ENCODE data around the gene CAD.
"Not testable (repeated sequence)": the region's sequence is repeated elsewhere in the genome, so short reads cannot be mapped to it uniquely, and the experiment has no call there.

Gene CAD

DNA sequence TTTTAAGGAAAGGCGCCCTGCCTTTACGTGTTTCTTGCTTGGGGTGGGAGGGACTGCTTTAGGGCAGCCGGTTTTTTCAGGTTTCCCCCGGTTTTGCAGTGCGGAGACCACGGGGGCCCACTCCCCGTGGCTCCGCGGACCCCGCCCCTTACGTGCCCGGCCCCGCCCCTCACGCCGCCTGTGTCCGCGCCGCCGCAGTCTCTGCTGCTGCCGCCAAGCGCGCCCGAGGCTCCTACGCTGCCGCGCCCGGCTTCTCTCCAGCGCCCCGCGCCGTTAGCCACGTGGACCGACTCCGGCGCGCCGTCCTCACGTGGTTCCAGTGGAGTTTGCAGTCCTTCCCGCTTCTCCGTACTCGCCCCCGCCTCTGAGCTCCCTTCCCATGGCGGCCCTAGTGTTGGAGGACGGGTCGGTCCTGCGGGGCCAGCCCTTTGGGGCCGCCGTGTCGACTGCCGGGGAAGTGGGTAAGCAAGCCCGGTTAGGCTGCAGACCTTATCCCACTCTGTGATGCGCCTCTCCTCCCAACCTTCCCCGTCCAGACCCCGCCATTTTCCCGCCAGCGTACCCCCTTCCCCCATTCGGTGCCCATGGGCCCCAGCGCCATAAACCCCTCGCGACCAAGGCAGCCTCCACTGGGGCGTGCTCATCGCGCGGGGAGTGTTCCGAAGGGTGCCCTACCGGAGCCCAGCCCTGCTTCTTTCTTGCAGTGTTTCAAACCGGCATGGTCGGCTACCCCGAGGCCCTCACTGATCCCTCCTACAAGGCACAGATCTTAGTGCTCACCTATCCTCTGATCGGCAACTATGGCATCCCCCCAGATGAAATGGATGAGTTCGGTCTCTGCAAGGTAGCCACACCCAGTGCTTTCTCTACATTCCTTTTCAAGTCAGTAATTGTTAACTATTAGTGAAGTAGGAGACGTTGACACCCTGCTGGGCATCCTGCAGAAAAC lies at the start of gene CAD:
TSS of gene CAD (plus strand) at position 197 of the 949 bp plus-strand sequence. CDS start at position 380, 183 bp downstream.
- no peak for FAIRE-seq

DNA sequence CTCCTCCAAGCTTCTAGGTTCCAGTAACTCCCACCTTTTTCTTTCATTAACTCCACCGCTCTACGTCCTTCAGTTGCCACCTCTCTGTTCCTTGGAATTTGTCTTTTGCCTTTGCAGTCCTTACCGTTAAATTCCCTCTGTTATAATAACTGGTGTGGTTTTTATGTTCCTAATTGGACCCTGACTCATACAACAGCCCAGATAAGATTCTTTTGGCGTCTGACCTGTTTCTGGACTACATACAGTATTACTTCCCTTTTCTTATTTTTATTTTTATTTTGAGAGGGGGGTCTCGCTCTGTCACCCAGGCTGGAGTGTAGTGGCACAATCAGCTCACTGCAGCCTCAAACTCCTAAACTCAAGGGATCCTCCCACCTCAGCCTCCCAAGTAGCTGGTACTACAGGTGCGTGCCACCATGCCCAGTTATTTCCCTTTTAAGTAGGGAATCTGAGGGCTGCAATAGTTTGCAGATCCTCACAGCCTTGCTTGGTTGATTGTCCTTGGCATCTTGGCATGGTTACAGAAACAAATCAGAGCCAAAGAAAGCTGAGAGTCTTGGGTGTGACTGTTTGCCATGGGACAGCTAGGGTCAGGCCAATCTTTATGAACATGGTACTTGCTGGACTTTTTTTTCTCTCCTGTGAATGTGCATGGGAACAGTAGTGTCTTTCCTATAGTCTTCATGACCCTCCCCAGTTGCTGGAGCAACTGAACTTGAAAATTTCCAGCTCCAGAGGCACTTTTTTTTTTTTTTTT lies 46.4 kb upstream of the CAD start:
- FAIRE-seq = no peak

GRCh38 chr2:27171351-27171848 lies 45.8 kb upstream of the CAD start:
- FAIRE-seq = no peak

- no peak for FAIRE-seq
Measured at GRCh38 chr2:27174638-27175037, 42.5 kb upstream of the CAD start.

- no peak for FAIRE-seq
Measured at GRCh38 chr2:27175330-27175729, 41.8 kb upstream of the CAD start.

GRCh38 chr2:27175781-27176180 lies 41.4 kb upstream of the CAD start:
- FAIRE-seq = not testable (repeated sequence)

DNA sequence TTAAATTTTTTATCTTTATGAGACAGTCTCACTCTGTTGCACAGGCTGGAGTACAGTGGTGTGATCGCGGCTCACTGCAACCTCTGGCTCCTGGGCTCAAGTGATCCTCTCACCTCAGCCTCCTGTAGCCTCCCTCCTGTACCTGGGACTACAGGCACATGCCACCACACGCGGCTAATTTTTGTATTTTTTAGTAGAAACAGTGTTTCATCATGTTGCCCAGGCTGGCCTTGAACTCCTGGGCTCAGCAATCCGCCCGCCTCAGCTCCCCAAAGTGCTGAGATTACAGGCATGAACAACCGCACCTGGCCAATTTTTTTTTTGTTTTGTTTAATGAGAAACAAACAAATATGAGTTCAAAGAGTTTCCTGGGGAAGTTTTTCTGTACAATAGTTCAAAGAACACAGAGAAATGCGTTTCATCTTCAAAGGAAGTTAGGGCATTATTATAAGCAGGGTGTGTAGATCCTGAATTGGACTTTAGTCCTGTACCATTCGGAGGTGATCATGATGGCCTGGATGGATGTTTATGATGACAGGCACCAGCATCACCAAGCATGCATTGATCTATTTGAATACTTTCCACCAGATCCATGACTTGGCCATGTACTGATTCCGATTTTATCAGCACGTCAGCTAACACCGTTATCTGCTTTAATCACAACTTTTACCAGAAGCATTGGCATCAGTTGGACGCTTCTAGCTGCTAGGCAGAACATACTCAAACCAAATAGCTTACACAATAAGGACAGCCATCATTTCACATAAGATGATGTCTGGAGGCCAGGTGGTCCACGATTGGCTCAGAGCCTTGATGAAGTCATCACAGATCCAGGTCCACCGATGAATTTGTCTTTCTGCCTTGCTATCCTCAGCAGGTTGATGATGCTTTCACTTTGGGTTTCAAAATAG lies 39.5 kb upstream of the CAD start:
- no peak for FAIRE-seq

DNA sequence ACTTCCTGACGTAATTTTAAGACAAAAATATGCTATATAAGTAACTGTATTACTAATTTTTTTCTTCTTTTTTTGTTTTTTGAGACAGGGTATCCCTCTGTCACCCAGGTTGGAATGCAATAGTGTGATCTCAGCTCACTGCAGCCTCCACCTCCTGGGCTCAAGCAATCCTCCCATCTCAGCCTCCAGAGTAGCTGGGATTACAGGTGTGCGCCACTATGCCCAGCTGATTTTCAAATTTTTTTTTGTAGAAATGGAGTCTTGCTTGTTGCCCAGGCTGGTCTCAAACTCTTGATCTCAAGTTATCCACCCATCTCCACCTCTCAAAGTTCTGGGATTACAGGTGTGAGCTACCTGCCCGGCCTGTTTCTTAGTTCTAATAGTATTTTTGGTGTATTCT lies 38.7 kb upstream of the CAD start:
- FAIRE-seq = no peak

GRCh38 chr2:27179344-27180000 lies 37.7 kb upstream of the CAD start:
- no peak for FAIRE-seq

GRCh38 chr2:27182346-27182745 lies 34.8 kb upstream of the CAD start:
- FAIRE-seq = no peak

GRCh38 chr2:27184115-27184514 lies 33.1 kb upstream of the CAD start:
- FAIRE-seq = no peak

GRCh38 chr2:27185331-27186026 lies 31.7 kb upstream of the CAD start:
- FAIRE-seq = no peak

- no peak for FAIRE-seq
Measured at GRCh38 chr2:27186613-27187345, 30.4 kb upstream of the CAD start.

DNA sequence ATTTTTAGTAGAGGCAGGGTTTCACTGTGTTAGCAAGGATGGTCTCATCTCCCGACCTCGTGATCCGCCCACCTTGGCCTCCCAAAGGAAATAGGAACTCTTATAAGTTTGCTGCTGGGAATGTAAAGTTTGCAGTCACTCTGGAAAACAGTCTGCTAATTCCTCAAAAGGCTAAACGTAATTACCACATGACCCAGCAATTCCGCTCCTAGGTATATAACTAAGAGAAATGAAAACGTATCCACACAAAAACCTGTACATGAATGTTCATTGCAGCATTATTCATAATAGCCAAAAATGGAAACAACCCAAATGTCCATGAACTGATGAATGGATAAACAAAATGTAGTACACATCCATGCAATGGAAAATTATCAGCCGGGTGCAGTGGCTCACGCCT lies 27.2 kb upstream of the CAD start:
- no peak for FAIRE-seq

DNA sequence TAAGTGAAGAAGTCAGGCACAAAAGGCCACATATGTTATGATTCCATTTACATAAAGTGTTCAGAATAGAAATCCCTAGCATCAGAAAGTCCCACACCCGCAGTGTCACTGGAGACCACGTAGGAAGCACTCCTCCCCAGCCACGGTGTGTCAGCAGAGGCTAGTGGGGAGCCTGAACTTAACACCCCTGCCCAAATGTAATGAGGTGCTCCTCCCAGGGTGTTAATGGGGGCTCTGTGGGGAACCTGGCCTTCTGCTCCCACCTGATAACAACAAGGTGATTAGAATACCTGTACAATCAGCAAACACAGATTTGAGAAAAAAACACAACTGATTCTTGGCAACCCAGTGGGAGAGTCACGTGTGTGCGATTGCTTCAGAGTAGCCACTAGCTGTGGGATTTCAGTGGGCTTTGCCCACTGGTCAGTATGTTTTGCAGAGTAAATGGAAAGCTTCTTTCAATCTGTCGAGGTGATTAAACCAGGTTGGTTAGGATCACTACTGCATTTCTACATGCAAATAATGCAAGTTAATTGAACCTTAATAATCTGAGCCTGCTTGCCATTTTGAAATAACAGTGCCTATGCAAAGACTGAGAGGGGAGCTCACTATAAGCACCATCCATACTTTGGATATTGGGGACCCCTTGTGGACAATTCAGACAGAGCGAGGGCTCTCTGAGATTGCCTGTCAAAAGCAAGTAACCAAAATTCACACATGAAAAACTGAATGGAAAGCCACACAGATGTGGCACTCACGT lies 25.9 kb upstream of the CAD start:
- FAIRE-seq = peak; percentile 84

GRCh38 chr2:27194538-27195354 lies 22.4 kb upstream of the CAD start:
- FAIRE-seq = no peak

DNA sequence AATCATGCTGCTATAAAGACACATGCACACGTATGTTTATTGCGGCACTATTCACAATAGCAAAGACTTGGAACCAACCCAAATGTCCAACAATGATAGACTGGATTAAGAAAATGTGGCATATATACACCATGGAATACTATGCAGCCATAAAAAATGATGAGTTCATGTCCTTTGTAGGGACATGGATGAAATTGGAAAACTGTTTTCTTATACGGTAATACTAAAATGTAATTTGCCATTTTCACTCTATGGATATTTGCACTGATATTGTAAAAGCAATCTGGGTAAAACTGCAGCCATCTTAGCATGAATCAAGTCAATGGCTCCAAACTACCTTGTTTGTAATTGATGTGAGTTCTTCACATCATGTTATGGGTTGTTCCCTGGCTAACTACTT lies 21.4 kb upstream of the CAD start:
- FAIRE-seq = not testable (repeated sequence)

- not testable (repeated sequence) for FAIRE-seq
Measured at GRCh38 chr2:27198068-27198467, 19.1 kb upstream of the CAD start.

GRCh38 chr2:27198627-27199026 lies 18.5 kb upstream of the CAD start:
- no peak for FAIRE-seq

Measured in G401.6 (cell line).